GM18502 (cell line): ENCODE data around the gene LPAR5.

ENCODE experiments used
- ATAC-seq: cut with Tn5 transposase; IDR thresholded peaks from one replicate; pipeline ENCODE4 v1.9.1; 2021; ENCODE audit warnings: mild to moderate bottlenecking; ENCODE audit not compliant: unreplicated experiment, poor library complexity

The LPAR5 gene

DNA sequence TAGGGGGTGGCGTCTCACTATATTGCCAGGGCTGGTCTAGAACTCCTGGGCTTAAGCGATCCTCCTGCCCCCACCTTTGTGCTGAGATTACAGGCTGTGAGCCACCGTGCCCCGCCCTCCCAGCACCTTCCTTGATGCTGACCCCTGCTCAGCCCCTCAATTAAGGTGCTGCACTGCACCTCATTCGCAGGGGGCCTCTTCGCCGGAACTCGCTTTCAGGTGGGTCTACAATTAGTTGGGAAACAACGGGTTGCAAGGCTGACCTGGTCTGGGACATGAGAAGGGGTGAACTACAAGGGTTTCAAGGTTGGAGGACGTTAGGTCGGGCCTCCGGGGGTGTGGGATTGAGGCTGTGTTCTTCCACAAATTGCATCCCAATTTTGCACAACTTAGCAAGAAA lies 66.4 kb downstream of the LPAR5 start:
- no peak for ATAC-seq
